Measurements from ENCODE around the gene LRIT2. TPM values are rescaled to one million over a fixed set of nuclear protein-coding genes. Genes with fewer than 3 reads are reported as not detected.
"Not testable (repeated sequence)": the region's sequence is repeated elsewhere in the genome, so short reads cannot be mapped to it uniquely, and the experiment has no call there.

LRIT2 gene
- total RNA-seq, 1 donor from 2014 or later, result not detected

- TF ChIP-seq, protein P1, sequence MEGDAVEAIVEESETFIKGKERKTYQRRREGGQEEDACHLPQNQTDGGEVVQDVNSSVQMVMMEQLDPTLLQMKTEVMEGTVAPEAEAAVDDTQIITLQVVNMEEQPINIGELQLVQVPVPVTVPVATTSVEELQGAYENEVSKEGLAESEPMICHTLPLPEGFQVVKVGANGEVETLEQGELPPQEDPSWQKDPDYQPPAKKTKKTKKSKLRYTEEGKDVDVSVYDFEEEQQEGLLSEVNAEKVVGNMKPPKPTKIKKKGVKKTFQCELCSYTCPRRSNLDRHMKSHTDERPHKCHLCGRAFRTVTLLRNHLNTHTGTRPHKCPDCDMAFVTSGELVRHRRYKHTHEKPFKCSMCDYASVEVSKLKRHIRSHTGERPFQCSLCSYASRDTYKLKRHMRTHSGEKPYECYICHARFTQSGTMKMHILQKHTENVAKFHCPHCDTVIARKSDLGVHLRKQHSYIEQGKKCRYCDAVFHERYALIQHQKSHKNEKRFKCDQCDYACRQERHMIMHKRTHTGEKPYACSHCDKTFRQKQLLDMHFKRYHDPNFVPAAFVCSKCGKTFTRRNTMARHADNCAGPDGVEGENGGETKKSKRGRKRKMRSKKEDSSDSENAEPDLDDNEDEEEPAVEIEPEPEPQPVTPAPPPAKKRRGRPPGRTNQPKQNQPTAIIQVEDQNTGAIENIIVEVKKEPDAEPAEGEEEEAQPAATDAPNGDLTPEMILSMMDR (conservative IDR thresholded peaks at IDR 0.05), result no peak
- Mint-ChIP-seq H3K36me3 (ENCODE audit: low read depth) (no peaks in the 10 kb centered on the region), H3K27ac (ENCODE audit: unreplicated experiment) (no peak overlapping the region), H3K4me3 (no peak overlapping the region), H3K27me3 (ENCODE audit: low read depth) (no peaks in the 10 kb centered on the region), H3K9me3 (no peaks in the 10 kb centered on the region), H3K4me1 (no peaks in the 10 kb centered on the region)
- DNase-seq (ENCODE audit: low read depth, low spot score), result no peak
Measured at GRCh38 chr10:84181631-84182030, 43.7 kb downstream of the LRIT2 start.

GRCh38 chr10:84180386-84180785, 45.0 kb downstream of the LRIT2 start:
- not testable (repeated sequence) for DNase-seq (ENCODE audit: low read depth, low spot score); H3K36me3 Mint-ChIP-seq (ENCODE audit: low read depth); H3K27ac Mint-ChIP-seq (ENCODE audit: unreplicated experiment); H3K4me1 Mint-ChIP-seq; H3K27me3 Mint-ChIP-seq (ENCODE audit: low read depth); H3K9me3 Mint-ChIP-seq; H3K4me3 Mint-ChIP-seq

DNA sequence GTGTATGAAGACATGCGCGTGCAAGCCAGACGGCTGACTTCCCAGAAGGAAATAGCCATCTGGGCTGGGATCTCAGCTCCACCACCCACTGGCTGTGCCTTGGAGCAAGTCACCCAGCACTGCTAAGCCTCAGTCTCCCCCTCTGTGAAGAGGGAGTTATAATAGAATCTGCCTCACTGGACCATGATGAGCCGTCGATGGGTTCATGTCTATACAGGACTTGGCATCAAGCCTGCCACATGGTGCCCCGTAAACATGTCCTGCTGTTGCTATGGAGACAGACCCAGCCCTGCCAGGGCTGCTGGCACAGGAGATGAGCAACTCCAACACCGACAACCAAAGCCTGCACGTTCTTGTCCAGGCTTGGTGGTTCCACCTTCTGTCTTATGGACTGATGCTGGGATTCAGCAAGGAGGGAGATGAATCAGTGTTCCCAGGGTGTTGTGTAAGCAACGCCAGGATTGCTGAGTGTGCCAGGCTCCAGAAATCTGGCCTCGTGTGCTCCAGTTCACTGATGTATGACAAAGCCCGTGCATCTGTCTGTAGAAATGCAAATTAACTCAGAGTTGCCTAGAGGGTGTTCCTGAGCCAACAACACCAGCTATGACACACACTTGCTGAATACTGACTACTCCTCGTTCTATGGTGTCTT, 46.2 kb downstream of the LRIT2 start:
- H3K27me3 Mint-ChIP-seq (ENCODE audit: low read depth), result no peaks in the 10 kb centered on the region
- H3K9me3 Mint-ChIP-seq, result no peaks in the 10 kb centered on the region
- DNase-seq (ENCODE audit: low read depth, low spot score), result no peak
- H3K36me3 Mint-ChIP-seq (ENCODE audit: low read depth), result no peaks in the 10 kb centered on the region
- no peaks in the 10 kb centered on the region for H3K4me1 Mint-ChIP-seq
- no peak overlapping the region for H3K27ac Mint-ChIP-seq (ENCODE audit: unreplicated experiment)
- no peak overlapping the region for H3K4me3 Mint-ChIP-seq
- TF ChIP-seq, protein P1 (conservative IDR thresholded peaks at IDR 0.05), result no peak

GRCh38 chr10:84178160-84178609, 47.2 kb downstream of the LRIT2 start:
- no peaks in the 10 kb centered on the region for H3K27me3 Mint-ChIP-seq (ENCODE audit: low read depth)
- H3K4me3 Mint-ChIP-seq, result no peak overlapping the region
- H3K4me1 Mint-ChIP-seq, result no peaks in the 10 kb centered on the region
- no peaks in the 10 kb centered on the region for H3K9me3 Mint-ChIP-seq
- no peak for DNase-seq (ENCODE audit: low read depth, low spot score)
- no peak overlapping the region for H3K27ac Mint-ChIP-seq (ENCODE audit: unreplicated experiment)
- TF ChIP-seq, protein P1 (conservative IDR thresholded peaks at IDR 0.05), result no peak
- no peaks in the 10 kb centered on the region for H3K36me3 Mint-ChIP-seq (ENCODE audit: low read depth)

DNA sequence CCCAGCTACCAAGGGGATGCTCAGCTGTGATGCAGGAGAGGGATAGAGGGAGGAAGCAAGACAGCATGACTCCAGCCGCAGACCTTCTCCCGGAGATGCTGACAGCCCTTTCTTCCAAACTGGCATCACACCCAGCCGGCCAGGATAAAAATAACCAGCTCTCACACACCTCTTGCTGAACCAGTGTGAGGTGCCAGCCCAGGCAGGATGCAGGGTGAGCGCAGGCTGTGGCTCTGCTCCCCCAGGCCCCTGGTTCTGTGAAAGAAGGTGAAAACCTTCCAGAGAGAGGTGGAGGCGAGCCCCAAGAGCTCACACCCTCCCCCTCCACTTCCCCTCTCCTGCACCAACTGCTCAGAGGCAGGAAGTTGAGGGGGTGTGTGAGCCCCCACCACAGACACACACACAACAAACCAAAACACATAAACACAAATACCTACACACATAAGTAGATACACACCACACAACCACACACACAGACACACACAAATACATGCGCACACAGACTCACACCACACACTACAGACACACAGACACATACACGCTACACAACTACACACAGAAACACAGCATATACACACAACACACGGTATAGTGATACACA, 47.7 kb downstream of the LRIT2 start:
- Mint-ChIP-seq H3K4me1 (no peaks in the 10 kb centered on the region), H3K27me3 (ENCODE audit: low read depth) (no peaks in the 10 kb centered on the region), H3K9me3 (no peaks in the 10 kb centered on the region), H3K36me3 (ENCODE audit: low read depth) (no peaks in the 10 kb centered on the region), H3K27ac (ENCODE audit: unreplicated experiment) (no peak overlapping the region), H3K4me3 (no peak overlapping the region)
- no peak for DNase-seq (ENCODE audit: low read depth, low spot score)
- TF ChIP-seq, protein P1 (conservative IDR thresholded peaks at IDR 0.05), result no peak

DNA sequence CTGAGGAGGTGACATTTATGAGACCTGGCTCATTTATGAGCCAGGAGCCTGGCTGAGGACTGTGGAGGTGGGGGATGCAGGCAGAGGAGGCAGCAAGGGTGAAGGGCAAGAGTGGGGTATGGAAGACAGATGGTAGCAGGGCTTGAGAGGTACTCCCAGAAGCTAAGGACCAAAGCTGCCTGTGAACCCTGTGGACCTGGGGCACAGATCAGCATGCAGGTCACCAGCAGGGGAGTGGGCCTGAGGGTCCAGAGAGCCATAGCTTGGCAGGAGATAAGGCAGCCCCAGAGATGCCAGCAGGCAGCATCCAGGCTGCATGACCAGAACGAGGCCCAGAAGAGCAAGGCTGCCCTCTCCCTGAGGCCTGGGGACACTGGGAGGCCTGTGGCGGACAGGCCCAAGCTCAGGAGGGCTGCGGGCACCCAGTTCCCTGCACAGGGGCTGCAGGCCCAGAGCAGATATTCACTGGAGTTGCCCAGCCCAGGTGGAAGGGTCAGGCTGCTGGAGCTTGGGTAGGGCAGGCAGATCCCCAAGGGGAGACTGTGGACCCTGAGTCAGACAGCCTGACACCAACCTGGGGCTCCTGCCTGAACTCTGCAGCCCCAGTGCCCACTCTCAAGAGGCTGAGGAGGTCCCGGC, 48.4 kb downstream of the LRIT2 start:
- H3K4me3 Mint-ChIP-seq, result no peak overlapping the region
- no peak overlapping the region for H3K27ac Mint-ChIP-seq (ENCODE audit: unreplicated experiment)
- no peaks in the 10 kb centered on the region for H3K9me3 Mint-ChIP-seq
- no peak for DNase-seq (ENCODE audit: low read depth, low spot score)
- H3K4me1 Mint-ChIP-seq, result peaks cover under 1% of the 10 kb centered on the region
- H3K27me3 Mint-ChIP-seq (ENCODE audit: low read depth), result no peaks in the 10 kb centered on the region
- TF ChIP-seq, protein P1 (conservative IDR thresholded peaks at IDR 0.05), result no peak
- H3K36me3 Mint-ChIP-seq (ENCODE audit: low read depth), result no peaks in the 10 kb centered on the region
